HEK293 (cell line): ENCODE measurements around the gene MPZL3.

Experiments
- CTCF ChIA-PET: fragments of 350-600 bp; formaldehyde crosslinking; extraction: SDS; loops from one replicate; lab custom pipeline; 2021; ENCODE audit warnings: antibody characterized with exemption; lab: Yijun Ruan, JAX
- POLR2A ChIA-PET: fragments of 300-600 bp; formaldehyde crosslinking; extraction: SDS; loops from one replicate; lab custom pipeline; 2020; ENCODE audit warnings: antibody characterized with exemption, inconsistent platforms; lab: Yijun Ruan, JAX
- H3K27ac ChIP-seq: fragments of 200-500 bp; sonication (Bioruptor generic); 2 replicates; pipeline ENCODE4 v1.5.1; 2014; ENCODE audit warnings: low read depth, low read length, control low read depth, inconsistent platforms; ENCODE audit errors: extremely low read depth
- H3K36me3 ChIP-seq, 2 experiments: fragments of 200-500 bp in 1 of 2; sonication (Bioruptor generic) in 1 of 2; 1 replicate in 1 of 2; 2 replicates in 1 of 2; pipeline ENCODE4 v1.5.1; 2014 to 2017; ENCODE audit warnings: inconsistent platforms in 2 of 2, low read length in 2 of 2; ENCODE audit not compliant: control insufficient read depth in 2 of 2, insufficient read depth in 1 of 2
- H3K4me1 ChIP-seq: fragments of 200-500 bp; sonication (Bioruptor generic); 2 replicates; pipeline ENCODE4 v1.5.1; 2014; ENCODE audit warnings: mild to moderate bottlenecking, low read length, inconsistent platforms; ENCODE audit not compliant: control insufficient read depth, insufficient read depth
- H3K4me3 ChIP-seq: 2 replicates; pipeline ENCODE4 v1.5.1; 2011; ENCODE audit warnings: low read depth, mild to moderate bottlenecking, control low read depth, low read length, moderate library complexity
- H3K9me3 ChIP-seq: fragments of 200-500 bp; sonication (Bioruptor generic); 2 replicates; pipeline ENCODE4 v1.5.1; 2014; ENCODE audit warnings: low read depth, low read length, inconsistent platforms; ENCODE audit not compliant: control insufficient read depth, insufficient read depth
- BCL11A ChIP-seq: fragments of 450-650 bp; formaldehyde crosslinking; IDR thresholded peaks from 2 replicates; pipeline ENCODE4 v1.5.1; 2016; ENCODE audit warnings: low read depth, missing biosample characterization, missing genetic modification characterization
- HOXA7 ChIP-seq: sonication (generic); formaldehyde crosslinking; IDR thresholded peaks from 2 replicates; pipeline ENCODE4 v1.8.1; 2022; ENCODE audit warnings: missing genetic modification reagents, borderline replicate concordance
- HOXD13 ChIP-seq: sonication (generic); formaldehyde crosslinking; IDR thresholded peaks from 2 replicates; pipeline ENCODE4 v1.8.0; 2022; ENCODE audit warnings: missing genetic modification reagents, borderline replicate concordance
- IKZF3 ChIP-seq: fragments of 450-650 bp; IDR thresholded peaks from 2 replicates; pipeline ENCODE4 v1.5.0; 2018; ENCODE audit warnings: missing biosample characterization, mild to moderate bottlenecking, missing genetic modification characterization, moderate library complexity
- PATZ1 ChIP-seq: fragments of 450-650 bp; formaldehyde crosslinking; IDR thresholded peaks from 2 replicates; pipeline ENCODE4 v1.5.1; 2016; ENCODE audit warnings: missing biosample characterization, missing genetic modification characterization
- REPIN1 ChIP-seq: fragments of 450-650 bp; formaldehyde crosslinking; IDR thresholded peaks from 2 replicates; pipeline ENCODE4 v1.5.1; 2017; ENCODE audit warnings: missing biosample characterization, missing genetic modification characterization, low read depth
- SCRT2 ChIP-seq: fragments of 450-650 bp; formaldehyde crosslinking; IDR thresholded peaks from 2 replicates; pipeline ENCODE4 v1.5.1; 2016; ENCODE audit warnings: missing biosample characterization, missing genetic modification characterization
- WT1 ChIP-seq: fragments of 450-650 bp; formaldehyde crosslinking; IDR thresholded peaks from 2 replicates; pipeline ENCODE4 v1.5.1; 2016; ENCODE audit warnings: missing biosample characterization, missing genetic modification characterization
- ZBTB17 ChIP-seq: fragments of 450-650 bp; formaldehyde crosslinking; IDR thresholded peaks from 2 replicates; pipeline ENCODE4 v1.5.1; 2016; ENCODE audit warnings: missing biosample characterization, missing genetic modification characterization
- ZBTB7A ChIP-seq: fragments of 450-650 bp; formaldehyde crosslinking; IDR thresholded peaks from 2 replicates; pipeline ENCODE4 v1.5.1; 2016; ENCODE audit warnings: low read depth, missing biosample characterization, missing genetic modification characterization
- ZBTB8A ChIP-seq: fragments of 450-650 bp; formaldehyde crosslinking; IDR thresholded peaks from 2 replicates; pipeline ENCODE4 v1.5.1; 2016; ENCODE audit warnings: missing biosample characterization, missing genetic modification characterization
- ZNF18 ChIP-seq: fragments of 450-650 bp; formaldehyde crosslinking; IDR thresholded peaks from 2 replicates; pipeline ENCODE4 v1.5.1; 2016; ENCODE audit warnings: missing biosample characterization, missing genetic modification characterization
- ZNF184 ChIP-seq: fragments of 450-650 bp; IDR thresholded peaks from 2 replicates; pipeline ENCODE4 v1.5.1; 2018; ENCODE audit warnings: missing biosample characterization, mild to moderate bottlenecking, missing genetic modification characterization
- ZNF19 ChIP-seq: fragments of 450-650 bp; formaldehyde crosslinking; IDR thresholded peaks from 2 replicates; pipeline ENCODE4; 2016; ENCODE audit warnings: missing biosample characterization, missing genetic modification characterization, low read depth
- ZNF280C ChIP-seq: fragments of 450-650 bp; formaldehyde crosslinking; IDR thresholded peaks from 2 replicates; pipeline ENCODE4 v1.5.1; 2016; ENCODE audit warnings: missing biosample characterization, missing genetic modification characterization
- ZNF335 ChIP-seq: fragments of 450-650 bp; formaldehyde crosslinking; conservative IDR thresholded peaks from 2 replicates; pipeline ENCODE4 v1.5.1; 2016; ENCODE audit warnings: missing biosample characterization, missing genetic modification characterization
- ZNF341 ChIP-seq: fragments of 450-650 bp; formaldehyde crosslinking; IDR thresholded peaks from 2 replicates; pipeline ENCODE4; 2016; ENCODE audit warnings: low read depth, missing biosample characterization, missing genetic modification characterization
- ZNF350 ChIP-seq: fragments of 450-650 bp; formaldehyde crosslinking; IDR thresholded peaks from 2 replicates; pipeline ENCODE4 v1.5.0; 2017; ENCODE audit warnings: missing biosample characterization, mild to moderate bottlenecking, missing genetic modification characterization
- ZNF366 ChIP-seq: fragments of 450-650 bp; formaldehyde crosslinking; conservative IDR thresholded peaks from 2 replicates; pipeline ENCODE4 v1.5.1; 2016; ENCODE audit warnings: missing biosample characterization, missing genetic modification characterization
- ZNF404 ChIP-seq: fragments of 450-650 bp; formaldehyde crosslinking; IDR thresholded peaks from 2 replicates; pipeline ENCODE4 v1.5.1; 2017; ENCODE audit warnings: missing biosample characterization, missing genetic modification characterization
- ZNF692 ChIP-seq: fragments of 450-650 bp; formaldehyde crosslinking; IDR thresholded peaks from 2 replicates; pipeline ENCODE4 v1.5.1; 2016; ENCODE audit warnings: missing biosample characterization, missing genetic modification characterization
- ZNF785 ChIP-seq: fragments of 450-650 bp; formaldehyde crosslinking; IDR thresholded peaks from 2 replicates; pipeline ENCODE4 v1.5.1; 2016; ENCODE audit warnings: missing biosample characterization, missing genetic modification characterization
- ZSCAN4 ChIP-seq: fragments of 450-650 bp; formaldehyde crosslinking; IDR thresholded peaks from 2 replicates; pipeline ENCODE4 v1.5.1; 2017; ENCODE audit warnings: missing biosample characterization, missing genetic modification characterization

MPZL3 gene

GRCh38 chr11:118180300-118180703 is 71.9 kb downstream of the MPZL3 start (continued):
- TF ChIP-seq ZNF280C: no peak
- peak; percentile 39; the same call in 1 of the 2 replicates for TF ChIP-seq ZBTB17 (tag by site-specific recombination)
- no peak for TF ChIP-seq HOXD13 (CRISPR knock-in tag)
- TF ChIP-seq ZNF785: no peak
- TF ChIP-seq ZNF692 (tag by site-specific recombination): 0 out of 2 replicates have a peak, but pooled peaks have one; percentile 29
- TF ChIP-seq ZNF341 (tag by site-specific recombination): peak; percentile 30; the same call in 1 of the 2 replicates
- no peak for TF ChIP-seq ZSCAN4 (tag by site-specific recombination)
- TF ChIP-seq ZBTB7A (tag by site-specific recombination): no peak
- TF ChIP-seq ZNF184 (tag by site-specific recombination): no peak
- no peak for TF ChIP-seq PATZ1 (tag by site-specific recombination)
- TF ChIP-seq ZNF19 (tag by site-specific recombination): no peak
- TF ChIP-seq SCRT2 (tag by site-specific recombination): no peak
- TF ChIP-seq ZNF404: no peak
- TF ChIP-seq BCL11A (tag by site-specific recombination): no peak
- no peak for TF ChIP-seq REPIN1 (tag by site-specific recombination)
- TF ChIP-seq ZNF18: no peak
- TF ChIP-seq ZNF350 (tag by site-specific recombination): no peak
- no peak for TF ChIP-seq IKZF3 (tag by site-specific recombination)

- TF ChIP-seq ZNF366 (tag by site-specific recombination): 0 out of 2 replicates have a peak, but pooled peaks have one; percentile 1
- TF ChIP-seq ZBTB8A (tag by site-specific recombination): 0 out of 2 replicates have a peak, but pooled peaks have one; percentile 2
- no peak for TF ChIP-seq IKZF3 (tag by site-specific recombination)
- no peak for TF ChIP-seq HOXA7 (CRISPR knock-in tag)
- no peak for TF ChIP-seq WT1
- TF ChIP-seq ZNF335: 0 out of 2 replicates have a peak, but pooled peaks have one; percentile 12
- ChIA-PET POLR2A (no interaction called here), CTCF (interaction anchor here (0.8 to 2.5 kb wide), 3 partner anchors 9 to 352 kb away, joined by 3 to 9 read pairs (median 4); partner anchors contain the start of gene FXYD2)
- H3K9me3 ChIP-seq: no peaks in the 10 kb centered on the region
- H3K36me3 ChIP-seq: no peaks in the 10 kb centered on the region
- H3K4me3 ChIP-seq: no peak overlapping the region
- no peak overlapping the region for H3K27ac ChIP-seq
- H3K4me1 ChIP-seq: no peaks in the 10 kb centered on the region
These were observed 75.4 kb downstream of the MPZL3 start for GRCh38 chr11:118176778-118177134.
